ENCODE results near the gene TMEM255B.

Gene TMEM255B

DNA sequence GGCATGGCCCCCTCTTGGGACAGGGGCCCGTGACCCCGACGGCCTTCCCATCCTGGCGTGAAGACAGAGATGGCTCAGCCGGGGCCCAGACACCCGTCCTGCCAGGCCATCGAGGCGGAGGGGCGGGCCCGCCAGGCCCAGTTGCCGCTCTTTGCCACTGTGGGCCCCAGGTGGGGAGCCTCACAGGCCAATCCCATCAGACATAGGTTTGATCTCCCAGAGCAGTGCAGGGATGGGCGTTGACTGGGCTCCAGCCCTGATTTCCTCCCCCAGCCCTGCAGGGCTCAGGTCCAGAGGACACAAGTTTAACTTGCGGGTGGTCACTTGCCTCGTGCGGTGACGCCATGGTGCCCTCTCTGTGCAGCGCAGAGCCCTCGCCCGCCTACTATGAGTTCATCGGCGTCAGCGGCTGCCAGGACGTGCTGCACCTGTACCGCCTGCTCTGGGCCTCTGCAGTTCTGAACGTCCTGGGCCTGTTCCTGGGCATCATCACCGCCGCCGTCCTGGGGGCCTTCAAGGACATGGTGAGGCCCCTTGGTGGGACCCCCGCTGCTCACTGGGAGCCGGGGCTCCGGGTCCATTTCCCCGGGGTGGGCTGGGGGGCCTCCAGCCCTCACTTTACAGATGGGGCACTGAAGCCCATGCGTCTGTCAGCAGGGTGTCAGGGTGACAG lies 42.4 kb downstream of the TMEM255B start:
- Histone ChIP-seq H3K27me3 (ENCODE audit: insufficient read depth, low read length) (peaks cover 9% of the 10 kb centered on the region; the same call in 1 of the 2 replicates), H3K27ac (ENCODE audit: low read depth, low read length, poor library complexity, severe bottlenecking) (no peak overlapping the region), H2AFZ (ENCODE audit: low read length) (no peak overlapping the region), H3K9ac (ENCODE audit: low read length) (no peak overlapping the region), H3K9me3 (ENCODE audit: low read length) (no peaks in the 10 kb centered on the region), H4K20me1 (ENCODE audit: insufficient read depth, low read length) (no peaks in the 10 kb centered on the region), H3F3A (ENCODE audit: insufficient read depth, low read length) (no peaks in the 10 kb centered on the region), H3K4me1 (ENCODE audit: insufficient read depth, low read length, severe bottlenecking) (no peaks in the 10 kb centered on the region), H3K9me2 (ENCODE audit: low read depth, low read length) (no peaks in the 10 kb centered on the region), H3K79me2 (ENCODE audit: insufficient read depth, low read length) (no peaks in the 10 kb centered on the region), H3K36me3 (ENCODE audit: insufficient read depth, low read length) (no peaks in the 10 kb centered on the region), H3K4me3 (ENCODE audit: low read depth, low read length, poor library complexity, severe bottlenecking) (no peak overlapping the region), H3K4me2 (ENCODE audit: low read length) (no peak overlapping the region)
- no peak for TF ChIP-seq EZH2 (IDR thresholded peaks at IDR 0.05; ENCODE audit: borderline replicate concordance, low read length)
- TF ChIP-seq, protein P1, sequence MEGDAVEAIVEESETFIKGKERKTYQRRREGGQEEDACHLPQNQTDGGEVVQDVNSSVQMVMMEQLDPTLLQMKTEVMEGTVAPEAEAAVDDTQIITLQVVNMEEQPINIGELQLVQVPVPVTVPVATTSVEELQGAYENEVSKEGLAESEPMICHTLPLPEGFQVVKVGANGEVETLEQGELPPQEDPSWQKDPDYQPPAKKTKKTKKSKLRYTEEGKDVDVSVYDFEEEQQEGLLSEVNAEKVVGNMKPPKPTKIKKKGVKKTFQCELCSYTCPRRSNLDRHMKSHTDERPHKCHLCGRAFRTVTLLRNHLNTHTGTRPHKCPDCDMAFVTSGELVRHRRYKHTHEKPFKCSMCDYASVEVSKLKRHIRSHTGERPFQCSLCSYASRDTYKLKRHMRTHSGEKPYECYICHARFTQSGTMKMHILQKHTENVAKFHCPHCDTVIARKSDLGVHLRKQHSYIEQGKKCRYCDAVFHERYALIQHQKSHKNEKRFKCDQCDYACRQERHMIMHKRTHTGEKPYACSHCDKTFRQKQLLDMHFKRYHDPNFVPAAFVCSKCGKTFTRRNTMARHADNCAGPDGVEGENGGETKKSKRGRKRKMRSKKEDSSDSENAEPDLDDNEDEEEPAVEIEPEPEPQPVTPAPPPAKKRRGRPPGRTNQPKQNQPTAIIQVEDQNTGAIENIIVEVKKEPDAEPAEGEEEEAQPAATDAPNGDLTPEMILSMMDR (IDR thresholded peaks at IDR 0.05; ENCODE audit: low read length) = no peak

- H3K4me3 ChIP-seq (ENCODE audit: low read depth, low read length, poor library complexity, severe bottlenecking) = no peak overlapping the region
- H3K9ac ChIP-seq (ENCODE audit: low read length) = no peak overlapping the region
- no peak overlapping the region for H3K4me2 ChIP-seq (ENCODE audit: low read length)
- peaks cover 9% of the 10 kb centered on the region; the same call in 1 of the 2 replicates for H3K27me3 ChIP-seq (ENCODE audit: insufficient read depth, low read length)
- no peaks in the 10 kb centered on the region for H3K79me2 ChIP-seq (ENCODE audit: insufficient read depth, low read length)
- no peaks in the 10 kb centered on the region for H4K20me1 ChIP-seq (ENCODE audit: insufficient read depth, low read length)
- H2AFZ ChIP-seq (ENCODE audit: low read length) = no peak overlapping the region
- H3K36me3 ChIP-seq (ENCODE audit: insufficient read depth, low read length) = no peaks in the 10 kb centered on the region
- TF ChIP-seq, protein P1 (IDR thresholded peaks at IDR 0.05; ENCODE audit: low read length) = no peak
- no peaks in the 10 kb centered on the region for H3K9me3 ChIP-seq (ENCODE audit: low read length)
- H3K27ac ChIP-seq (ENCODE audit: low read depth, low read length, poor library complexity, severe bottlenecking) = no peak overlapping the region
- H3F3A ChIP-seq (ENCODE audit: insufficient read depth, low read length) = no peaks in the 10 kb centered on the region
- no peaks in the 10 kb centered on the region for H3K4me1 ChIP-seq (ENCODE audit: insufficient read depth, low read length, severe bottlenecking)
- H3K9me2 ChIP-seq (ENCODE audit: low read depth, low read length) = no peaks in the 10 kb centered on the region
These were observed 43.1 kb downstream of the TMEM255B start for GRCh38 chr13:113802090-113802531.

GRCh38 chr13:113802761-113803160 lies 43.7 kb downstream of the TMEM255B start:
- Histone ChIP-seq H3K9ac (ENCODE audit: low read length) (no peak overlapping the region), H3F3A (ENCODE audit: insufficient read depth, low read length) (no peaks in the 10 kb centered on the region), H3K9me2 (ENCODE audit: low read depth, low read length) (no peaks in the 10 kb centered on the region), H3K27me3 (ENCODE audit: insufficient read depth, low read length) (peaks cover 9% of the 10 kb centered on the region; the same call in 1 of the 2 replicates), H4K20me1 (ENCODE audit: insufficient read depth, low read length) (no peaks in the 10 kb centered on the region), H3K4me1 (ENCODE audit: insufficient read depth, low read length, severe bottlenecking) (no peaks in the 10 kb centered on the region), H3K9me3 (ENCODE audit: low read length) (peaks cover 2% of the 10 kb centered on the region), H3K4me2 (ENCODE audit: low read length) (no peak overlapping the region), H2AFZ (ENCODE audit: low read length) (no peak overlapping the region), H3K36me3 (ENCODE audit: insufficient read depth, low read length) (no peaks in the 10 kb centered on the region), H3K79me2 (ENCODE audit: insufficient read depth, low read length) (no peaks in the 10 kb centered on the region), H3K4me3 (ENCODE audit: low read depth, low read length, poor library complexity, severe bottlenecking) (no peak overlapping the region), H3K27ac (ENCODE audit: low read depth, low read length, poor library complexity, severe bottlenecking) (no peak overlapping the region)
- TF ChIP-seq, protein P1 (IDR thresholded peaks at IDR 0.05; ENCODE audit: low read length) = peak; percentile 29; the same call in 1 of the 2 replicates
- no peak for TF ChIP-seq EZH2 (IDR thresholded peaks at IDR 0.05; ENCODE audit: borderline replicate concordance, low read length)

All from OCI-LY1 (cell line).